Measurements from ENCODE around the gene ZDHHC11B. TPM values are rescaled to one million over a fixed set of nuclear protein-coding genes. Genes with fewer than 3 reads are reported as not detected.
"Not testable (repeated sequence)": the region's sequence is repeated elsewhere in the genome, so short reads cannot be mapped to it uniquely, and the experiment has no call there.

The ZDHHC11B gene
- total and polyA plus RNA-seq, 2 experiments from 2014 or later = not detected

DNA sequence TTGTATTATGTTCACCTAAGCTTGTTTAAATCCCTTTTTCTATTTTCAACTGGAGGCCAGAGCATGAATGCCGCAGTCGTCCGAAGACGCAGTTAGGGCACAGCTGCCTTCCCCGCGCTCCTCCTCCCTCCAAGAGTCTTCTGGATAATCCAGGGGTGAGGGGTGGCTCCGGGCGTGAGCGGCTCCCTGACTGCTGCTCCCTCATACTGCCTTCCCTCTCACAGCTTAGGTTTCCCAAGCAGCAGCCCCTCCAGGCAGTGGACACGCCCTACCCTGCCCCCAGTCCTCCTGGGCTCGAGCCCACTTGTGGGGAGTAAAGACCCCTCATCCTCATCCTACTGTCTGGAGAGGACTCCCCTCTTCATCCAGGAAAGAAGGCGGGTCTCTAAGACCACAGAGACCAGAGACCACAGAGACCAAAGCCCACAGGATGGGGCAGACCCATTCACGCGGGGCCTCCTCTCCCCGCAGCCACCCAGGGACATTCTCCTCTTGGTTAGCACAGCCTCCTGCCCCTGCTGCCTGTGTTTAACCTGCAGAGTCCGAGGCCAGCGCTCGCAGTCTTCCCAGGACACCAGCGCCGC lies 31.9 kb downstream of the ZDHHC11B start:
- WGBS, 2 experiments (ENCODE audit: low coverage in 1 of 2, low lambda C conversion rate in 2 of 2, missing lambda C conversion rate in 2 of 2) = 53 to 60% methylated on average over 1 to 9 of the region's 20 CpGs
- H3F3A ChIP-seq (ENCODE audit: insufficient read depth); H3K9me2 ChIP-seq (ENCODE audit: insufficient read depth); H3K4me3 ChIP-seq; H4K20me1 ChIP-seq (ENCODE audit: insufficient read depth); H3K9me3 ChIP-seq (ENCODE audit: low read depth); H3K36me3 ChIP-seq (ENCODE audit: low read depth); in situ Hi-C loops (cut with MboI); H3K27me3 ChIP-seq (replicated peaks; ENCODE audit: insufficient read depth); H3K79me2 ChIP-seq (ENCODE audit: insufficient read depth); H2AFZ ChIP-seq; DNase-seq; H3K9ac ChIP-seq; H3K4me1 ChIP-seq (ENCODE audit: insufficient read depth); H3K27ac ChIP-seq; H3K4me2 ChIP-seq (ENCODE audit: unreplicated experiment): not testable (repeated sequence)

- H3K79me2 ChIP-seq (ENCODE audit: insufficient read depth); H3K4me2 ChIP-seq (ENCODE audit: unreplicated experiment); H4K20me1 ChIP-seq (ENCODE audit: insufficient read depth); H3K9me3 ChIP-seq (ENCODE audit: low read depth); H3K27ac ChIP-seq; H3K27me3 ChIP-seq (replicated peaks; ENCODE audit: insufficient read depth); H3K4me3 ChIP-seq; H3K9ac ChIP-seq; in situ Hi-C loops (cut with MboI); H3K4me1 ChIP-seq (ENCODE audit: insufficient read depth); H2AFZ ChIP-seq; DNase-seq; H3F3A ChIP-seq (ENCODE audit: insufficient read depth); H3K9me2 ChIP-seq (ENCODE audit: insufficient read depth); H3K36me3 ChIP-seq (ENCODE audit: low read depth): not testable (repeated sequence)
- WGBS, 2 experiments (ENCODE audit: low coverage in 1 of 2, low lambda C conversion rate in 2 of 2, missing lambda C conversion rate in 2 of 2) = 60 to 68% methylated on average over 2 to 3 of the region's 8 CpGs
Observed at GRCh38 chr5:751992-752391, 32.5 kb downstream of the ZDHHC11B start.

DNA sequence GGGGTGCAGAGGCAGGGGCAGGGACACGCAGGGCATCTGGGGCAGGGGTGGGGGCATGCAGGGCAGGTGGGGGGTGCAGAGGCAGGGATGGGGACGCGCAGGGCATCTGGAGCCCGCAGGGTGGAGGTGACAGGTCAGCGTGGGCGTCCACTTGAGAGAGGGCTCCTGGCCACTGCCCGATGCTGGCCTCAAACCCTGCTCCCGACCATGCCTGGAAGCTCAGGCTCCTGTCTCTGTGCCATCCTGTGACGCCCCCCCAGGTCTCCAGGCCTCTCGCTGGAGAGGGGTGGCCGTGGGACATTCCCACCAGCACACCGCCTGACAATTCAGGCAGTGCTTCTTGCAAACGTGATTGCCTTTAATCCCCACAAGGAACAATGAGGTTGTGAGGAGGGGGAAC lies 33.0 kb downstream of the ZDHHC11B start:
- no peak overlapping the region for H2AFZ ChIP-seq
- no peaks in the 10 kb centered on the region for H3K79me2 ChIP-seq (ENCODE audit: insufficient read depth)
- no peaks in the 10 kb centered on the region for H3F3A ChIP-seq (ENCODE audit: insufficient read depth)
- TF ChIP-seq EZH2 (IDR thresholded peaks at IDR 0.05; ENCODE audit: insufficient read depth, poor library complexity, severe bottlenecking) = no peak
- TF ChIP-seq EZH2phosphoT487 (IDR thresholded peaks at IDR 0.05; ENCODE audit: insufficient read depth, low read depth) = no peak
- H3K9me2 ChIP-seq (ENCODE audit: insufficient read depth) = no peaks in the 10 kb centered on the region
- no peaks in the 10 kb centered on the region for H3K36me3 ChIP-seq (ENCODE audit: low read depth)
- no peaks in the 10 kb centered on the region for H3K27me3 ChIP-seq (replicated peaks; ENCODE audit: insufficient read depth)
- H3K9ac ChIP-seq = no peak overlapping the region
- in situ Hi-C loops (cut with MboI) = no loop called here
- no peaks in the 10 kb centered on the region for H3K4me1 ChIP-seq (ENCODE audit: insufficient read depth)
- H3K9me3 ChIP-seq (ENCODE audit: low read depth) = no peaks in the 10 kb centered on the region
- H4K20me1 ChIP-seq (ENCODE audit: insufficient read depth) = no peaks in the 10 kb centered on the region
- no peak overlapping the region for H3K27ac ChIP-seq
- WGBS, 2 experiments (ENCODE audit: low coverage in 1 of 2, low lambda C conversion rate in 2 of 2, missing lambda C conversion rate in 2 of 2) = 90% methylated on average over 6 of the region's 13 CpGs; no CpG with 5 or more reads in 1 of the 2 experiments
- no peak for DNase-seq
- no peak overlapping the region for H3K4me2 ChIP-seq (ENCODE audit: unreplicated experiment)
- no peak overlapping the region for H3K4me3 ChIP-seq

DNA sequence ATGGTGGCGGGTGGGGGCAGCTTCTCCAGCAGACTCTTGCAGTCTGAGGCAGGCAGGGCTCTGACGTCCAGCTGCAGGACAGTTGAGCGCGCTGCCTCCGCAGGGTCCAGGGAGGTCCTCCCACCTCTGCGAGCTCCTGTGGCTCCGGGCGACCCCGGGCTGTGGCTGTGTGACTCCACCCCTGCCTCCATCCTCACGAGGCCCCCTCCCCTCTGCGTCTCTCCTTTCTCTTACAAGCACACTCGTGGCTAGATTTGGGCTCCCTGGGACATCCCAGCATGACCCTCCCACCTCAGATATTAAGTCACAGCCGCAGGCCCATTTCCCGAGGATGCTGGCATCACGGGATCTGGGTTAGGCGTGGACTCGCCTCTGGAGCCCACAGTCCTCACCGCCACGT lies 34.3 kb downstream of the ZDHHC11B start:
- H3K79me2 ChIP-seq (ENCODE audit: insufficient read depth); H3K27me3 ChIP-seq (replicated peaks; ENCODE audit: insufficient read depth); H3K4me2 ChIP-seq (ENCODE audit: unreplicated experiment); H4K20me1 ChIP-seq (ENCODE audit: insufficient read depth); H3K4me1 ChIP-seq (ENCODE audit: insufficient read depth); H3K9ac ChIP-seq; DNase-seq; H3K9me3 ChIP-seq (ENCODE audit: low read depth); H3K4me3 ChIP-seq; in situ Hi-C loops (cut with MboI); H2AFZ ChIP-seq; H3K27ac ChIP-seq; H3F3A ChIP-seq (ENCODE audit: insufficient read depth); H3K36me3 ChIP-seq (ENCODE audit: low read depth); H3K9me2 ChIP-seq (ENCODE audit: insufficient read depth): not testable (repeated sequence)
- WGBS, 2 experiments (ENCODE audit: low coverage in 1 of 2, low lambda C conversion rate in 2 of 2, missing lambda C conversion rate in 2 of 2) = 80% methylated on average over 5 of the region's 19 CpGs; no CpG with 5 or more reads in 1 of the 2 experiments

- Histone ChIP-seq H3K9me2 (ENCODE audit: insufficient read depth) (no peaks in the 10 kb centered on the region), H3K9ac (no peak overlapping the region), H3F3A (ENCODE audit: insufficient read depth) (no peaks in the 10 kb centered on the region), H3K36me3 (ENCODE audit: low read depth) (no peaks in the 10 kb centered on the region), H4K20me1 (ENCODE audit: insufficient read depth) (no peaks in the 10 kb centered on the region), H3K79me2 (ENCODE audit: insufficient read depth) (no peaks in the 10 kb centered on the region), H3K4me3 (no peak overlapping the region), H3K9me3 (ENCODE audit: low read depth) (no peaks in the 10 kb centered on the region), H3K27ac (no peak overlapping the region), H3K4me1 (ENCODE audit: insufficient read depth) (no peaks in the 10 kb centered on the region), H3K4me2 (ENCODE audit: unreplicated experiment) (no peak overlapping the region), H2AFZ (no peak overlapping the region), H3K27me3 (replicated peaks; ENCODE audit: insufficient read depth) (no peaks in the 10 kb centered on the region)
- no peak for DNase-seq
- WGBS, 2 experiments (ENCODE audit: low coverage in 1 of 2, low lambda C conversion rate in 2 of 2, missing lambda C conversion rate in 2 of 2) = 71 to 82% methylated on average over 3 to 9 of the region's 14 CpGs
- TF ChIP-seq EZH2phosphoT487 (IDR thresholded peaks at IDR 0.05; ENCODE audit: insufficient read depth, low read depth) = no peak
- TF ChIP-seq EZH2 (IDR thresholded peaks at IDR 0.05; ENCODE audit: insufficient read depth, poor library complexity, severe bottlenecking) = no peak
- in situ Hi-C loops (cut with MboI) = no loop called here
Observed at GRCh38 chr5:749101-749670, 35.3 kb downstream of the ZDHHC11B start.

- H3K36me3 ChIP-seq (ENCODE audit: low read depth); H2AFZ ChIP-seq; H3K4me3 ChIP-seq; DNase-seq; H3K79me2 ChIP-seq (ENCODE audit: insufficient read depth); H3K4me1 ChIP-seq (ENCODE audit: insufficient read depth); H3F3A ChIP-seq (ENCODE audit: insufficient read depth); H3K4me2 ChIP-seq (ENCODE audit: unreplicated experiment); H3K9ac ChIP-seq; H3K9me3 ChIP-seq (ENCODE audit: low read depth); H4K20me1 ChIP-seq (ENCODE audit: insufficient read depth); H3K27ac ChIP-seq; in situ Hi-C loops (cut with MboI); H3K27me3 ChIP-seq (replicated peaks; ENCODE audit: insufficient read depth); H3K9me2 ChIP-seq (ENCODE audit: insufficient read depth): not testable (repeated sequence)
- 66 to 79% methylated on average over 5 to 9 of the region's 18 CpGs for WGBS, 2 experiments (ENCODE audit: low coverage in 1 of 2, low lambda C conversion rate in 2 of 2, missing lambda C conversion rate in 2 of 2)
Observed at GRCh38 chr5:748011-748980, 36.2 kb downstream of the ZDHHC11B start.
